Skin of body (tissue), 1 donor: ENCODE results near the gene IRF4. TPM values are rescaled to one million over a fixed set of nuclear protein-coding genes. Genes with fewer than 3 reads are reported as not detected.

ENCODE experiments used
- total RNA-seq: library from RNA; depleted of rRNA; stranded (reverse); fragments of >200 nt; gene quantifications from one replicate; pipeline ENCODE4 v1.2.3, GENCODE V29; 2014

Gene IRF4
- total RNA-seq, 1 donor from 2014 or later: 6.2 TPM

Other genes starting within 250 kb of the IRF4 start
- 19.7 TPM for gene DUSP22, start 99.3 kb upstream of the IRF4 start, total RNA-seq